Umbilical cord (tissue), 2 donors: ENCODE measurements around the gene PRR22. TPM values are rescaled to one million over a fixed set of nuclear protein-coding genes. Genes with fewer than 3 reads are reported as not detected.
A peak's percentile ranks its signal among the peaks of the same experiment; 100 is the strongest.
"Not testable (repeated sequence)": the region's sequence is repeated elsewhere in the genome, so short reads cannot be mapped to it uniquely, and the experiment has no call there.

Experiments
- DNase-seq: peaks from one replicate; pipeline ENCODE4 v3.0.0-alpha.2; 2015; ENCODE audit warnings: low spot score
- total RNA-seq: library from RNA; depleted of rRNA; stranded (reverse); fragments of >200 nt; gene quantifications from one replicate; pipeline ENCODE4 v1.2.3, GENCODE V29; 2014; ENCODE audit warnings: low replicate concordance; ENCODE audit not compliant: insufficient read depth

The PRR22 gene
- total RNA-seq, 1 donor from 2014 or later, result 3.4 TPM

DNA sequence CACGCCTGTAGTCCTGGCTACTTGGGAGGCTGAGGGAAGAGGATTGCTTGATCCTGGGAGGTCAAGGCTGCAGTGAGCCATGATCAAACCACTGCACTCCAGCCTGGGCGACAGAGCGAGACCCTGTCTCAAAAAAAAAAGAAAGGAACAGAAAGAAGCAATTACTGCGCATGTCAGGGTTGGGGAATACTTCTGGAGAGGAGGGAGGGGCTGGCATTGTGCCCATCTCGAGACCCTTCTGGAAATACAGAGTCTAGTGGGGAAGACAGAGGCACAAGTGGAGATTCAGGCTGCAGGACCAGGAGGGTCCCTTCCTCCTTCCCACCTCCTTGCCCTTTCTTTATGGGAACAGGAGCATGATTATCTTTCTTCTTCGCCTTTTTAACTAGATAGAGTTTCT, 30.8 kb downstream of the PRR22 start:
- DNase-seq, result no peak

DNA sequence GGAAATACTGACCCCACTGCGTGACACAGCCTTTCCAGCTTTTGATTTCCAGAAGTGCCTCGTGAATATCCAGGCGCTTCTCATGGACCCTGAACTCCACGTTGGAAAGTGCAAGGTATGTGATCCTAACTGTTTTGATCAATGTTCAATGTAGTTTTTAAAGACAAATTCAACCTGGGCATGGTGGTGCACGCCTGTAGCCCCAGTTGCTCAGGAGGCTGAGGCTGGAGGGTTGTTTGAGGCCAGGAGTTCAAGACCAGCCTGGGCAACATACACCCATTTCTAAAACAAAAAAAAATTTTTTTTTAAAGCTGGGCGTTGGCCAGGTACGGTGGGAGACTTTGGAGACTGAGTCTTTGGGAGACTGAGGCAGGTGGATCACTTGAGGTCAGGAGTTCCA, 32.8 kb downstream of the PRR22 start:
- no peak for DNase-seq

DNA sequence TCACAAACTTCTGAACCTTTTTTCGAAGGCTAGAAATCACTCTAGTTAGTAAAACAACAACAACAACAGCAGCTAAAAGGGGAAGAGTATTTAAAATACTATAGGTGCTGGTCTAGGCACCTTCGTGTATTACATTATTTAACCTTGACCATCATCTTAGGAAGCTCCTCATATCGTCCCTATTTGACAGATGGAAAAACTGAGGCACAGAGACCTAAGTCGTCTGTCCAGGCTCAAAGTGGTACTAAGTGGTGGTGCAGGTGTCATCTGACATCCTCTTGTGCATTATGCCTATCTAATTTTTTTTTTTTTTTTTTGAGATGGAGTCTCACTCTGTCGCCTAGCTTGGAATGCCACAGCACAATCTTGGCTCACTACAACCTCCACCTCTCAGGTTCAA, 35.0 kb downstream of the PRR22 start:
- DNase-seq, result no peak

DNA sequence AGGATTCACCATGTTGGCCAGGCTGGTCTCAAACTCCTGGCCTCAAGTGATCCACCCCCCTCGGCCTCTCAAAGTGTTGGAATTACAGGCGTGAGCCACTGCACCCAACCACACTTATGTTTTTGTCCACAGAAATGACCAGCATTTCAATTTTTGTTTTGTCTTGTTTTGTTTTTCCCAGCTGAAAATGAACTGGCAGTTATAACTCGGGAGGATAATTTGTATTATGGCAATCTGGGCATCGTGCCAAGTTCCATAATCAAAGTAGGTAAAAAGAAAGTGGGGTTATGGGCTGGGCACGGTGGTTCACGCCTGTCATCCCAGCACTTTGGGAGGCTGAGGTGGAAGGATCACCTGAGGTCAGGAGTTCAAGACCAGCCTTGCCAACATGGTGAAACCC, 35.6 kb downstream of the PRR22 start:
- DNase-seq, result not testable (repeated sequence)

DNA sequence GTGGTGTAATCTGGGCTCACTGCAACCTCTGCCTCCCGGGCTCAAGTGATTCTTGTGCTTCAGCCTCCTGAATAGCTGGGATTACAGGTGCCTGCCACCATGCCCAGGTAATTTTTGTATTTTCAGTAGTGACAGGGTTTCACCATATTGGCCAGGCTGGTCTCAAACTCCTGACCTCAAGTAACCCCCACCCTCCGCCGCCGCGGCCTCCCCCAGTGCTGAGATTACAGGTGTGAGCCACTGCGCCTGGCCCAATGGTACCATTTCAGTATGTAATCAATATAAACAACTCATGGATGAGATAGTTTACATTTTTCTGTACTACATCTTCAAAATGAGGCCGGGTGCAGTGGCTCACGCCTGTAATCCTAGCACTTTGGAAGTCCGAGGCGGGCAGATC, 39.5 kb downstream of the PRR22 start:
- not testable (repeated sequence) for DNase-seq

DNA sequence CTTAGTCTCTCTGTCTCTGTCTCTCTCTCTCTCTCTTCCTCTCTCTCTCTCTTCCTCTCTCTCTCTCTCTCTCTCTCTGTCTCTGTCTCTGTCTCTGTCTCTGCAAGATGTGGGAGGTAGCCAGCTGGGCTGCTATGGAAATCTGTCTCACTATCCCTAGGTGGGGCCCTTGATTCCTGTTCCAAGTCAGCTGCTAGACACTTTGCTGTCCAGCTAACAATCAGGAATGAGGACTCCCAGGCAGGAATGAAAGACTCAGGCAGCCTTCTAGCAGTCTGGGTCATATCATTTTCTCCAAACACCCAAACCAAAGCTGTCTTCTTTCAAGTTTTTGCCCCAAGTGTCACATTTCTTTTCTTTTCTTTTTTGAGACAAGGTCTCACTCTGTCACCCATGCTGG, 40.9 kb downstream of the PRR22 start:
- peak; percentile 10 for DNase-seq

DNA sequence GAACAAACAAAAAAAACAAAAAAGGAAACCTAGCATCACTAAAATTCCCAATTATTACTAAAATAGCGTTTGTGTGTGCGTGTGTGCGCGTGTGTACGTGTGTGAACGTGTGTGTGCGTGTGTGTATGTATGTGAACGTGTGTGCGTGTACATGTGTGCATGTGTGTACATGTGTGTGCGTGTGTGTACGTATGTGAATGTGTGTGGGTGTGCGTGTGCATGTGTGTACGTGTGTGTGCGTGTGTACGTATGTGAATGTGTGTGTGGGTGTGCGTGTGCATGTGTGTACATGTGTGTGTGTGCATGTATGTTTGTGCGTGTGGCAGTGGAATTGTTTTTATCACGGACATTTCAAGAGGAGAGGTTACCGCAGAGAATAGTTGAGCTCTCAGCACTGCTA, 42.5 kb downstream of the PRR22 start:
- DNase-seq, result no peak

DNA sequence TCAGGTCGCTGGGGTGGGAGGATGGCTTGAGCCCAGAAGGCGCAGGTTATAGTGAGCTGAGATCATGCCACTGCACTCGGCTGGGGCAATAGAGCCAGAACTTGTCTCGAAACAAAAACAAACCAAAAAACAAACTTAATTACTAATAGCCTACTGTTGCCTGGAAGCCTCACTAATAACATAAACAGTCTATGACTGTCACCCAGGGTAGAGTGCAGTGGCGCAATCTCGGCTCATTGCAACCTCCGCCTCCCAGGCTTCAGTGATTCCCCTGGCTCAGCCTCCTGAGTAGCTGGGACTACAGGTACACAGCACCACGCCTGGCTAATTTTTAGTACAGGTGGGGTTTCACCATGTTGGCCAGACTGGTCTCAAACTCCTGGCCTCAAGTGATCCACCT, 46.1 kb downstream of the PRR22 start:
- no peak for DNase-seq

DNA sequence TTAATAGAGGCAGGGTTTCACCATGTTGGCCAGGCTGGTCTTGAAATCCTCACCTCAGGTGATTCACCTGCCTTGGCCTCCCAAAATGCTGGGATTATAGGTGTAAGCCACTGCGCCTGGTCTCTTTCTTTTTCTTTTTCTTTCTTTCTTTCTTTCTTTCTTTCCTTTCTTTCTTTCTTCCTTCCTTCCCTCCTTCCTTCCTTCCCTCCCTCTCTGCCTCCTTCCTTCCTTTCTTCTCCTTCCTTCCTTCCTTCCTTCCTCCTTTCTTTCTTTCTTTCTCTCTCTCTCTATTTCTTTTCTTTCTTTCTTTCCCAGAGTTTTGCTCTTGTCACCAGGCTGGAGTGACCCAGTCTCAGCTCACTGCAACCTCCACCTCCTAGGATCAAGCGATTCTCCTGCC, 51.4 kb downstream of the PRR22 start:
- not testable (repeated sequence) for DNase-seq

Other genes with a start within 250 kb of the PRR22 start
- 4.8 TPM for gene TINCR, start 216.8 kb downstream of the PRR22 start, total RNA-seq
- gene SAFB2, start 162.0 kb downstream of the PRR22 start, total RNA-seq, result 34.7 TPM
- gene SAFB, start 161.7 kb downstream of the PRR22 start, total RNA-seq, result 43.1 TPM
- gene MICOS13, start 104.2 kb downstream of the PRR22 start, total RNA-seq, result 18.8 TPM
- 14.9 TPM for gene HSD11B1L, start 103.7 kb downstream of the PRR22 start, total RNA-seq
- gene RPL36, start 94.5 kb downstream of the PRR22 start, total RNA-seq, result 530 TPM
- gene LONP1, start 64.6 kb downstream of the PRR22 start, total RNA-seq, result 32.5 TPM
- gene CATSPERD, start 64.1 kb downstream of the PRR22 start, total RNA-seq, result not detected
- 164 TPM for gene DUS3L, start 6.4 kb upstream of the PRR22 start, total RNA-seq
- 0.72 TPM for gene NRTN, start 20.3 kb upstream of the PRR22 start, total RNA-seq
- 1.7 TPM for gene FUT6, start 55.0 kb upstream of the PRR22 start, total RNA-seq
- 4.8 TPM for gene FUT3, start 66.7 kb upstream of the PRR22 start, total RNA-seq
- gene FUT5, start 85.8 kb upstream of the PRR22 start, total RNA-seq, result not detected
- 245 TPM for gene NDUFA11, start 119.0 kb upstream of the PRR22 start, total RNA-seq
- 9.1 TPM for gene VMAC, start 120.1 kb upstream of the PRR22 start, total RNA-seq
- gene CAPS, start 129.5 kb upstream of the PRR22 start, total RNA-seq, result 30.8 TPM
- 38.8 TPM for gene RANBP3, start 193.4 kb upstream of the PRR22 start, total RNA-seq